Body of pancreas (tissue), 4 donors: Measurements from ENCODE around the gene SGCD. TPM values are rescaled to one million over a fixed set of nuclear protein-coding genes. Genes with fewer than 3 reads are reported as not detected.

ENCODE experiments used
- ATAC-seq: fragments of 150-250 bp; one replicate; pipeline ENCODE4 v1.9.1; 2016
- DNase-seq, 4 donors: peaks; one replicate each; pipeline ENCODE4 v3.0.0-alpha.2; 2019
- H3K27ac ChIP-seq, 4 donors: fragments of 200-600 bp; sonication (generic); 1 replicate in 3 of 4; 2 replicates in 1 of 4; pipeline versions ENCODE4 v1.5.1 to v1.6.1; 2016 to 2019; ENCODE audit warnings: mild to moderate bottlenecking in 1 of 4, mixed read lengths in 1 of 4, moderate library complexity in 1 of 4
- H3K27me3 ChIP-seq, 2 donors: fragments of 200-600 bp; sonication (generic); one replicate each; pipeline ENCODE4 v1.6.0; 2016; ENCODE audit warnings: mild to moderate bottlenecking in 1 of 2
- H3K36me3 ChIP-seq, 2 donors: fragments of 200-600 bp; sonication (generic); replicated peaks in 1 of 2; 2 replicates each; pipeline ENCODE4 v1.5.1; 2016; ENCODE audit warnings: low read depth in 2 of 2; ENCODE audit not compliant: insufficient read depth in 1 of 2
- H3K4me1 ChIP-seq: fragments of 200-600 bp; sonication (generic); one replicate; pipeline ENCODE4 v1.6.0; 2016
- H3K4me3 ChIP-seq, 2 donors: fragments of 200-600 bp; sonication (generic); 1 replicate in 1 of 2; 2 replicates in 1 of 2; pipeline ENCODE4 v1.5.1; 2016 to 2019
- H3K9me3 ChIP-seq, 3 donors: fragments of 200-600 bp; sonication (generic); 1 replicate in 2 of 3; 2 replicates in 1 of 3; pipeline ENCODE4 v1.5.1; 2016
- CTCF ChIP-seq, 7 experiments: fragments of 450-650 bp in 4 of 7; fragments of 200-600 bp in 3 of 7; sonication (generic) in 3 of 7; IDR thresholded peaks; one replicate each; pipeline ENCODE4 v1.5.1; 2016 to 2019; ENCODE audit warnings: antibody characterized with exemption in 7 of 7
- POLR2A ChIP-seq, 3 donors: fragments of 450-650 bp; IDR thresholded peaks; one replicate each; pipeline ENCODE4 v1.6.1; 2016; ENCODE audit warnings: antibody characterized with exemption in 3 of 3, mild to moderate bottlenecking in 2 of 3
- WGBS, 2 donors: methylation state at CpG; one replicate each; pipeline ENCODE4 v1.1.5; 2017; 5-methylcytosine and 5-hydroxymethylcytosine counted together
- intact Hi-C: fragments of 100-400 bp; cut with DNase I; formaldehyde crosslinking; loops from one replicate; pipeline ENCODE4 v1.15.1; 2023
- total RNA-seq, 2 donors: library from RNA; depleted of rRNA; stranded (reverse); fragments of >200 nt; gene quantifications; one replicate each; pipeline ENCODE4 v1.1.0, GENCODE V29; 2016

SGCD gene
- total RNA-seq, 2 donors from 2014 or later, result 0.66 to 2.6 TPM

- intact Hi-C loops, result no loop called here
Observed at GRCh38 chr5:156496291-156496690, 169.3 kb downstream of the SGCD start.

GRCh38 chr5:156497804-156498208, 170.8 kb downstream of the SGCD start:
- TF ChIP-seq POLR2A (IDR thresholded peaks at IDR 0.05) (no peak), CTCF (IDR thresholded peaks at IDR 0.05) (no peak)
- H3K27me3 ChIP-seq, result no peaks in the 10 kb centered on the region
- no peaks in the 10 kb centered on the region for H3K4me1 ChIP-seq
- H3K27ac ChIP-seq, result no peak overlapping the region
- H3K36me3 ChIP-seq, result no peaks in the 10 kb centered on the region
- intact Hi-C loops, result no loop called here
- H3K9me3 ChIP-seq, result no peaks in the 10 kb centered on the region
- ATAC-seq (no peak), DNase-seq (no peak)
- 22 to 27% methylated on average over 3 of the region's 3 CpGs for WGBS, 2 donors
- H3K4me3 ChIP-seq, result no peak overlapping the region

More at GRCh38 chr5:156496291-156496690, 169.3 kb downstream of the SGCD start:
- Histone ChIP-seq H3K27me3 (no peaks in the 10 kb centered on the region), H3K4me3 (no peak overlapping the region), H3K36me3 (no peaks in the 10 kb centered on the region), H3K27ac (no peak overlapping the region), H3K4me1 (no peaks in the 10 kb centered on the region), H3K9me3 (no peaks in the 10 kb centered on the region)
- DNase-seq (no peak), ATAC-seq (no peak)
- 33 to 43% methylated on average over 3 of the region's 3 CpGs for WGBS, 2 donors
- TF ChIP-seq CTCF (IDR thresholded peaks at IDR 0.05), result no peak
- TF ChIP-seq POLR2A (IDR thresholded peaks at IDR 0.05), result no peak

GRCh38 chr5:156498226-156498980, 171.4 kb downstream of the SGCD start:
- intact Hi-C loops, result no loop called here

GRCh38 chr5:156500755-156501154, 173.8 kb downstream of the SGCD start:
- Histone ChIP-seq H3K36me3 (no peaks in the 10 kb centered on the region), H3K27ac (no peak overlapping the region), H3K9me3 (no peaks in the 10 kb centered on the region), H3K4me3 (no peak overlapping the region), H3K27me3 (no peaks in the 10 kb centered on the region), H3K4me1 (no peaks in the 10 kb centered on the region)
- intact Hi-C loops, result no loop called here
- WGBS, 2 donors, result 63 to 71% methylated on average over 5 of the region's 5 CpGs
- DNase-seq (no peak), ATAC-seq (no peak)
- TF ChIP-seq CTCF (IDR thresholded peaks at IDR 0.05), result no peak
- TF ChIP-seq POLR2A (IDR thresholded peaks at IDR 0.05), result no peak

More at GRCh38 chr5:156498226-156498980, 171.4 kb downstream of the SGCD start:
- H3K27ac ChIP-seq, result no peak overlapping the region
- H3K36me3 ChIP-seq, result no peaks in the 10 kb centered on the region
- no peak for DNase-seq
- no peaks in the 10 kb centered on the region for H3K4me1 ChIP-seq
- WGBS, 2 donors, result 54 to 59% methylated on average over 6 to 7 of the region's 7 CpGs
- no peak for TF ChIP-seq CTCF (IDR thresholded peaks at IDR 0.05)
- TF ChIP-seq POLR2A (IDR thresholded peaks at IDR 0.05), result no peak
- no peaks in the 10 kb centered on the region for H3K27me3 ChIP-seq
- H3K4me3 ChIP-seq, result no peak overlapping the region
- H3K9me3 ChIP-seq, result no peaks in the 10 kb centered on the region
- no peak for ATAC-seq

GRCh38 chr5:156505101-156505500, 178.1 kb downstream of the SGCD start:
- no peak overlapping the region for H3K4me3 ChIP-seq
- no peaks in the 10 kb centered on the region for H3K4me1 ChIP-seq
- 72 to 75% methylated on average over 4 to 5 of the region's 5 CpGs for WGBS, 2 donors
- no peaks in the 10 kb centered on the region for H3K27me3 ChIP-seq
- intact Hi-C loops, result no loop called here
- H3K36me3 ChIP-seq, result no peaks in the 10 kb centered on the region
- DNase-seq (no peak), ATAC-seq (no peak)
- H3K9me3 ChIP-seq, result no peaks in the 10 kb centered on the region
- no peak for TF ChIP-seq CTCF (IDR thresholded peaks at IDR 0.05)
- no peak overlapping the region for H3K27ac ChIP-seq
